GM21528 (cell line): ENCODE measurements around the gene CBX5.
"Not testable (repeated sequence)": the region's sequence is repeated elsewhere in the genome, so short reads cannot be mapped to it uniquely, and the experiment has no call there.

Source experiments
- ATAC-seq: cut with Tn5 transposase; IDR thresholded peaks from one replicate; pipeline ENCODE4 v1.9.1; 2021; ENCODE audit warnings: mild to moderate bottlenecking, moderate library complexity; ENCODE audit not compliant: unreplicated experiment, low FRiP score

Gene CBX5

GRCh38 chr12:54204316-54204715, 75.6 kb downstream of the CBX5 start:
- ATAC-seq = no peak

- no peak for ATAC-seq
Observed at GRCh38 chr12:54201001-54201794, 78.7 kb downstream of the CBX5 start.

- no peak for ATAC-seq
Observed at GRCh38 chr12:54200412-54200811, 79.5 kb downstream of the CBX5 start.

GRCh38 chr12:54199917-54200316, 80.0 kb downstream of the CBX5 start:
- ATAC-seq = no peak

- no peak for ATAC-seq
Observed at GRCh38 chr12:54199034-54199433, 80.9 kb downstream of the CBX5 start.

GRCh38 chr12:54197431-54197909, 82.5 kb downstream of the CBX5 start:
- ATAC-seq = no peak

GRCh38 chr12:54197010-54197409, 82.9 kb downstream of the CBX5 start:
- ATAC-seq = no peak

GRCh38 chr12:54196396-54196795, 83.5 kb downstream of the CBX5 start:
- ATAC-seq = no peak

GRCh38 chr12:54195737-54196347, 84.1 kb downstream of the CBX5 start:
- ATAC-seq = no peak

- ATAC-seq = no peak
Observed at GRCh38 chr12:54195080-54195736, 84.7 kb downstream of the CBX5 start.

GRCh38 chr12:54194611-54195010, 85.3 kb downstream of the CBX5 start:
- ATAC-seq = not testable (repeated sequence)

GRCh38 chr12:54193434-54193833, 86.5 kb downstream of the CBX5 start:
- ATAC-seq = no peak

- ATAC-seq = no peak
Observed at GRCh38 chr12:54191550-54192022, 88.3 kb downstream of the CBX5 start.

- ATAC-seq = no peak
Observed at GRCh38 chr12:54191126-54191525, 88.8 kb downstream of the CBX5 start.

GRCh38 chr12:54189198-54189539, 90.8 kb downstream of the CBX5 start:
- no peak for ATAC-seq

GRCh38 chr12:54187075-54187474, 92.8 kb downstream of the CBX5 start:
- no peak for ATAC-seq

- ATAC-seq = no peak
Observed at GRCh38 chr12:54185919-54186318, 94.0 kb downstream of the CBX5 start.

- ATAC-seq = not testable (repeated sequence)
Observed at GRCh38 chr12:54185297-54185696, 94.6 kb downstream of the CBX5 start.

- ATAC-seq = no peak
Observed at GRCh38 chr12:54184024-54184805, 95.7 kb downstream of the CBX5 start.

GRCh38 chr12:54182981-54183380, 96.9 kb downstream of the CBX5 start:
- ATAC-seq = no peak

- ATAC-seq = no peak
Observed at GRCh38 chr12:54182086-54182485, 97.8 kb downstream of the CBX5 start.
